LHCN-M2 (cell line): Measurements from ENCODE around the gene TSC22D3. TPM values are rescaled to one million over a fixed set of nuclear protein-coding genes. Genes with fewer than 3 reads are reported as not detected.

Source experiments
- DNase-seq: peaks from one replicate; pipeline ENCODE4 v3.0.0-alpha.2; 2012; ENCODE audit warnings: low read depth
- total RNA-seq: library from RNA; depleted of rRNA; stranded (reverse); fragments of >200 nt; gene quantifications from 2 replicates; pipeline ENCODE4 v1.2.3, GENCODE V29; 2014

The TSC22D3 gene
- total RNA-seq, 1 experiment from 2014 or later, result 245 TPM

DNA sequence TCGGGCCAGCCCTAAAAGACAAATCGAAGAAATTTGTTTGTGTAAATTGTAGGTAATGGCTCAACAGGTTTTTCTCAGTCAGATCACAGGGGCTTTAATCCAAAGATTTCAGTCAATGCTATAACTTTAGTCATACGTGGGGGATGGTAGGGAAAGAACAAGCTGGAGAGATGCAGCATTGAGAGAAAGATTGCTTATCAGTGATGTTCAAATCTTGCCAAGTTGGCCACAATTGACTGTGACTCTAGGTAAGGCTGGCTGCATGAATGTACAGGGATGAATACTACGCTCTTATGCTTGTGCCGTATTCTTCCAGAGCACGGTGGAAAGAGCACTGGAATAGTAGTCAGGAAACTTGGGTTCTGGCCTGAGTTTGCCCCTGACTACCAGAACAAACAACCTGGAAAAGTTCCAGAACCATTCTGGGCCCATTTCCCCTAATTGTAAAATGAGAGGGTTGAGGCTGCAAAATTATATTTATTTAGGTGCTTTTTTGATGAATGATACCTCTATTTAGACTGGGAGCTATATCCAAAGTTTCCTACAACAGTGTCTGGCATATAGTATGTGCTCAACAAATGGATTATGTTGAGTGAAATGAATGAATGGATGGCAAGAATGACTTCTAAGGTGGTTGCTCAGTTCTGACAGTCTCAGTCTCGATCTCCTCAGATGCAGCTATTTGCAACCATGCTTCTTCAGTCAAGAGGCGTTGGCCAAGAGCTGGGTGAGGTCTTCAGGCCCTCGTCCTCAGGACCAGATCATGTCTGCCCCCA lies 44.4 kb downstream of the TSC22D3 start:
- no peak for DNase-seq

DNA sequence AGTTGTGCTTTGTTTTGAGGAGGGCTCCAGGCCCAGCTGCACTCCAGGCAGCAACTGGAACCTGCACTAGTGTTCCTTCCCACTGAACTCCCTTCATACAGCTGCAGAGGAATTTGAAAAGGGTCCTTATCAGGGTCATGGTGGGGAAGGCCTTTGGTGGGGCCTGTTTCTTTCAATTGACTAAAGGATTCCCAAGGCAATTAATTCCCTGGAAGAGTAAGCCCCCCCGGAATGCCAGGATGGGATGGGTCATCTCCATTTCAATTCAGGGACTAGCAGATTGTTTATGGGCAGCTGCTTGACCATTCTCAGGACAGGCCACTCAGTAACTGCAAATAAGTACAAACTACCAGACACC lies 45.3 kb downstream of the TSC22D3 start:
- no peak for DNase-seq

- peak; percentile 21 for DNase-seq
Measured at GRCh38 chrX:107729558-107730297, 45.9 kb downstream of the TSC22D3 start.

GRCh38 chrX:107728371-107729099 lies 47.1 kb downstream of the TSC22D3 start:
- no peak for DNase-seq

- DNase-seq, result no peak
Measured at GRCh38 chrX:107726816-107727534, 48.6 kb downstream of the TSC22D3 start.

DNA sequence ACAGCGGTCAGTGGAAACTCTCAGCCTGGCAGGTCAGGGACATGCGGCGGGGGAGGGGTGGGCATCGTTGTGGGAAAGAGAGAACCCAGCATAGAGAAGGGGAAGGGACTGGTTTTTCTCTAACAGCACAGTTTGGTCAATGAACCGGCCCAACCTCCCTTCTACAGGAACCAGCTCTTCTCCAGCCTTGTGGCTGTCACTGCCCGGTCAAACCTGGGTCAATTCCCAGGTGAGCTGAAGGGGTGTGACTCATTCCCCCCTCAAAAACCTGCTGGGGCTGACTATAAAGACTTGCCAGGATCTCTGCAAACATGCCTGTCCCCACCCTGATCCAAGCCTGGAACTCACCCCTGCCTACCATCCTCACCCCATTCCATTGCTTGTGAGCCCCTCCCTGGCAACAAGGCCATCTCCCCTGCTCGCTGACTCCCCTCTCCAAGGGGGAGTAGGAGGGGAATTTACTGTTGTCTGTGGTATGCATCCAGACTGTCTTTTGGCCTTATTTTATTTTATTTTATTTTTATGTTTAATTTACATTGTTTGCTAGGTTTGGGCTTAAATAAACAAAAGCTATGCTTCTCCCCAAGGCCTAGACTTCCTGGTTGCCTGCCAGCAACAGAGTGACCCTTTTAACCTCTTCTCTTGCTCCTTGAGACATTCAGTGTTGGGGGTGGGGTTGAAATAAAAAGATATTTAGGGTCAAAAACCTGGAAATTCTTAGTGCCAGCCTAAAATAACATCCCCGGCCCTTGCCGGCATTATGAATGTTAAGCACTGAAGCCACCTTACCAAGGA lies 49.6 kb downstream of the TSC22D3 start:
- no peak for DNase-seq

- DNase-seq, result peak; percentile 40
Measured at GRCh38 chrX:107724653-107725052, 50.9 kb downstream of the TSC22D3 start.

DNA sequence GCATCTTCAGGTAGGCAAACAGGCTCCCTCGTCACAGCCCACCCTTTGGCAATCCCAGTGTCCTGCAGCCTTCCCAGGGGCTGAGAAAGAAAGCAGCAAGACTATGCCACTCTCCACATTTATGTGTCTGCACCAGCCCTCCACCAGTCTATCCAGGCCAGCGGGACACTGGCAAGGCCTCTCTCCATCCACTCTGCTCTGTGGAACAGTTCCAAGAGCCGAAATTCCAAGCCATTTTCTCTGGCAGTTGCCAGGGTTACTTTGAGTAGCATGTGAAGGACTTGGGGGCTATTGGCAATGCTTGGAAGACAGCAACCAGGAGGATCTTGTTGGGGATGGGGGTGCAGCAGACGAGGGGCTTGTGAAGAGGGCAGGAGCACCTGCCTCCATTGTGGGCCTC lies 52.1 kb downstream of the TSC22D3 start:
- no peak for DNase-seq

- no peak for DNase-seq
Measured at GRCh38 chrX:107721966-107722707, 53.5 kb downstream of the TSC22D3 start.

GRCh38 chrX:107721318-107721717 lies 54.3 kb downstream of the TSC22D3 start:
- DNase-seq, result no peak

DNA sequence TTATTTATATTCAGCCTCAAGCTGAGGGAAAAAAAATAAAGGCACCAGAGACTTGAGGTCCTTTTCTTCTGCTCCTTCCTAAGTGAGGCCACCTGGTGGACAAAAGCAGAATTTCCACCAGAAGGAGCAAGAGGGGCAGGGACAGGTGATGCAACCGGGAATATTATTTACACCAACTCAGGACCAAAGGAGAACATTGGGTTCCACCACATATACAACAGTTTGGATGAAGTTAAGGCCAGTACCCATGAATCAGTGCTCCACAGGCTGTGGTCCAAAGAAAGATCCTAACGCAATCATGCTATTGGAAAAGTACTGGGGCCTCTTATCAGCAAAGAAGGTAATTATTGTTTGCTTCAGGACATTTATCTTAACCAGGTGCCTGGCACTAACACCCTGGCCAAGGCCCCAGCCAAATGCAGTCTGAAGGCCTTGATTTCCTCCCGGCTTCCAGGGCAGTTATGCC lies 57.4 kb downstream of the TSC22D3 start:
- DNase-seq, result peak; percentile 91

- peak; percentile 93 for DNase-seq
Measured at GRCh38 chrX:107716816-107717700, 58.5 kb downstream of the TSC22D3 start.

GRCh38 chrX:107716118-107716684 lies 59.4 kb downstream of the TSC22D3 start:
- peak; percentile 29 for DNase-seq

GRCh38 chrX:107715331-107716117 lies 60.1 kb downstream of the TSC22D3 start:
- peak; percentile 31 for DNase-seq

DNA sequence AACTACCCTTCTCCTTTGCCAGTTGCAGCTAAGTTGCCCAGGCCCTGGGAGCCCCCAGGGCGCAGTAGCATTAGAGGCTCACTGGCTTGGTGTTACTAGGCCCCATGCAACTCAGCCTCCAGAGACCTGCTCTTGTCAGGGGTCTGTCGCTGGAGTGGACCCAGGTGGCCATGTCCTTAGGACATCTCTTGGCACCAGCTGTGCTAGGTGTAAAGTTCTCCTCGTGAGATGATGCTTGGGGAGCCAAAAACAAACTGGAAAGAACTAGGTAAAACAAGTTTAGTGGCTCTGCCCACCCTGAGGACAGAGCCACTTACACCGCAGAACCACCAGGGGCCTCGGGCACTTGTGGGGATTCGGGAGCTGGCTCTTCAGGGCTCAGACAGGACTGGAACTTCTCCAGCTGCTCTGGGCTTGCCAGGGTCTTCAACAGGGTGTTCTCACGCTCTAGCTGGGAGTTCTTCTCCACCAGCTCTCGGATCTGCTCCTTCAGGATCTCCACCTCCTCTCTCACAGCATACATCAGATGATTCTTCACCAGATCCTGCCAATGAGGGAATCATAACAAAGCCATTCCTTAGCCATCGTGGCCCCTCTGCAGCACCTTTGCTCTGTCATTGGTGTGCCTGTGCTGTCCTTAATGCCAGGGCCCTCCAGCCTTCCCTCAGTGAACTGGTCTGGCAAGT lies 61.2 kb downstream of the TSC22D3 start:
- DNase-seq, result peak; percentile 62

DNA sequence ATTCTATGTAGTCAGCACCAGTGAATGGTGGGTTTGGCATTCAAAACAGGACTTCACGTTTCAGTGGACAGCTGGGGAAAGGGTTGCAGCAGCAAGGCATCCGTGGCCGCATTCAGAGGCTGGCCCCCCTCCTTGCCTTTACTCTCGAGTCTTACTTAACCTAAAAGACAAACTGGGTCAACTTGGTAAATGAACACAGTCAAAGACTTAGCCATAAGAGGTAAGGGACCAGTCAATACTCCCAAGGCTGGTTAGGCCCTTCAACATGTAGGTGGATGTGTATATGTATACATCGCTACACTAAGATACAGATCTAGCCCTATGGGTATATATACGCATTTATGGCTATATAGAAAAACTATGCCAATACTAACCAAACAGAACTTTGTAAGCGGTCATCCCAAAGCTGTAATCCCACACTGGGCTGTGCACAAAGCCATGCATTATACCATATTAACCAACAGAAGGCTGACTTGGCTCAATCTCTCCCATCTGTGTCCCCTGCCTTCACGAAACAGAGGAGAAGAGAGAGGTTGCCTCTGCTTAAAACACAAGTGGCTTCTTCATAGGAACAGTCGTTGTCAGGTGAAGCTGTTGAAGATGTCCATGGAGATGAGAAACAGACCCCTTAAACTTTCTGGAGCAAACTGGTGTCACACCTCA lies 61.9 kb downstream of the TSC22D3 start:
- peak; percentile 43 for DNase-seq

GRCh38 chrX:107713203-107713542 lies 62.4 kb downstream of the TSC22D3 start:
- DNase-seq, result no peak
